ENCODE measurements around the gene DBNDD2. TPM values are rescaled to one million over a fixed set of nuclear protein-coding genes. Genes with fewer than 3 reads are reported as not detected.
A peak's percentile ranks its signal among the peaks of the same experiment; 100 is the strongest.

Gene DBNDD2
- total RNA-seq, 1 donor from 2014 or later: 82.2 TPM

DNA sequence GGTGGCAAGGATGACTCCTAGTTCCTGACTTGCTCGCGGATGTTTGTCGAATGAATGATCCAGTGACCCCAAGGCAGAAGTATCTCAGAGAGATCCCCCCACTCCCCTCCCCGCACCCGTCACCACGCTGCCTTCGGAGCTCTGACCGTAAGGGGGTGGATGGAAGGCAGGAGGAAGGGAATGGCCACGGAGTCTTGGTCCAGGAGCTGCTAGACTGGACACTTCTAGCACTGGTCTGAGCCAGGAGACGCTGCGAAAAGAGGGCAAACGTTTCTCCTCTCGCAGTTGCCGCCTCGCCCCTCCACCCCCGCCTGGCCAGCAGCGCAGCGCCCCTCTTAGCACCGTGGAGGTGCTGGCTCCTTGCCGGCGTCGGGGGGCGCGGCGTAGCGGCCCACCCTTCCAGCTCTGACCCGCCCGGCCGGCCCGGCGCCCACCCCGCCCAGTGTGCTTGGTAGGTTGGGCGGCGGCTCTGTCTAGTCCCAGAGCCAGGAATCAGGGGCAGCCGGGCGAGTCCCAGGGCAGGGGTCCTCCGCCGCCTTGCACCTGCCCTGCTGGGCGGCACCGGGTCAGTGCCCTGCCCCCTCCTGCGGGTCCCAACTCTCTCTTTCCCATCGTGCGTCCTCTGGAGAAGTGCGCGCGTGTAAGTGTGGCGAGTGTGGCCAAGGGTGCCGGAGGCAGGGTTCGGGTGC is 2.4 kb upstream of the DBNDD2 start:
- Histone ChIP-seq H3K9me3 (peaks cover 3% of the 10 kb centered on the region), H3K4me3 (peak overlapping the region; percentile 97), H3K36me3 (peaks cover 19% of the 10 kb centered on the region), H3K4me1 (peaks cover 29% of the 10 kb centered on the region), H3K27ac (peak overlapping the region; percentile 87), H3K27me3 (ENCODE audit: low read depth) (no peaks in the 10 kb centered on the region)
- ATAC-seq: peak; percentile 48 to 52
- intact Hi-C loops (cut with DNase I): no loop called here
- no peak for DNase-seq
- TF ChIP-seq, protein P1, sequence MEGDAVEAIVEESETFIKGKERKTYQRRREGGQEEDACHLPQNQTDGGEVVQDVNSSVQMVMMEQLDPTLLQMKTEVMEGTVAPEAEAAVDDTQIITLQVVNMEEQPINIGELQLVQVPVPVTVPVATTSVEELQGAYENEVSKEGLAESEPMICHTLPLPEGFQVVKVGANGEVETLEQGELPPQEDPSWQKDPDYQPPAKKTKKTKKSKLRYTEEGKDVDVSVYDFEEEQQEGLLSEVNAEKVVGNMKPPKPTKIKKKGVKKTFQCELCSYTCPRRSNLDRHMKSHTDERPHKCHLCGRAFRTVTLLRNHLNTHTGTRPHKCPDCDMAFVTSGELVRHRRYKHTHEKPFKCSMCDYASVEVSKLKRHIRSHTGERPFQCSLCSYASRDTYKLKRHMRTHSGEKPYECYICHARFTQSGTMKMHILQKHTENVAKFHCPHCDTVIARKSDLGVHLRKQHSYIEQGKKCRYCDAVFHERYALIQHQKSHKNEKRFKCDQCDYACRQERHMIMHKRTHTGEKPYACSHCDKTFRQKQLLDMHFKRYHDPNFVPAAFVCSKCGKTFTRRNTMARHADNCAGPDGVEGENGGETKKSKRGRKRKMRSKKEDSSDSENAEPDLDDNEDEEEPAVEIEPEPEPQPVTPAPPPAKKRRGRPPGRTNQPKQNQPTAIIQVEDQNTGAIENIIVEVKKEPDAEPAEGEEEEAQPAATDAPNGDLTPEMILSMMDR (IDR thresholded peaks at IDR 0.05): no peak

GRCh38 chr20:45406260-45407066 is 1.6 kb upstream of the DBNDD2 start:
- peak overlapping the region; percentile 97 for H3K4me3 ChIP-seq
- H3K9me3 ChIP-seq: no peaks in the 10 kb centered on the region
- ATAC-seq (peak; percentile 79 to 88), DNase-seq (peak; percentile 83)
- intact Hi-C loops (cut with DNase I): no loop called here
- no peaks in the 10 kb centered on the region for H3K27me3 ChIP-seq (ENCODE audit: low read depth)
- H3K36me3 ChIP-seq: peaks cover 26% of the 10 kb centered on the region
- TF ChIP-seq, protein P1 (IDR thresholded peaks at IDR 0.05): no peak
- peak overlapping the region; percentile 87 for H3K27ac ChIP-seq
- H3K4me1 ChIP-seq: peaks cover 29% of the 10 kb centered on the region

- H3K4me1 ChIP-seq: peaks cover 29% of the 10 kb centered on the region
- peak; percentile 73 to 76 for ATAC-seq
- H3K36me3 ChIP-seq: peaks cover 34% of the 10 kb centered on the region
- DNase-seq: no peak
- peak overlapping the region; percentile 97 for H3K4me3 ChIP-seq
- peak overlapping the region; percentile 87 for H3K27ac ChIP-seq
- intact Hi-C loops (cut with DNase I): no loop called here
- TF ChIP-seq, protein P1 (IDR thresholded peaks at IDR 0.05): no peak
- no peaks in the 10 kb centered on the region for H3K27me3 ChIP-seq (ENCODE audit: low read depth)
- H3K9me3 ChIP-seq: no peaks in the 10 kb centered on the region
Measured at GRCh38 chr20:45407067-45407745, 883 bp upstream of the DBNDD2 start.

- DNase-seq: no peak
- Histone ChIP-seq H3K9me3 (no peaks in the 10 kb centered on the region), H3K4me1 (peaks cover 29% of the 10 kb centered on the region), H3K27me3 (ENCODE audit: low read depth) (no peaks in the 10 kb centered on the region), H3K4me3 (peak overlapping the region; percentile 97), H3K36me3 (peaks cover 36% of the 10 kb centered on the region), H3K27ac (no peak overlapping the region)
- ATAC-seq: no peak
- TF ChIP-seq, protein P1 (IDR thresholded peaks at IDR 0.05): no peak
- intact Hi-C loops (cut with DNase I): no loop called here
Measured at GRCh38 chr20:45408646-45409213, 641 bp downstream of the DBNDD2 start.

All from lower lobe of right lung (tissue), 2 donors.